Fibroblast of lung (primary cell): ENCODE results near the gene COPE.

Experiments
- EZH2 ChIP-seq: IDR thresholded peaks from 2 replicates; pipeline ENCODE4 v1.5.1; 2012; ENCODE audit warnings: low read length, control low read depth, mild to moderate bottlenecking; ENCODE audit errors: missing control alignments
- TF ChIP-seq, protein P1 (sequence below), 2 donors: IDR thresholded peaks in 1 of 2; conservative IDR thresholded peaks in 1 of 2; 1 replicate in 1 of 2; 2 replicates in 1 of 2; pipeline ENCODE4 v1.5.1; 2011 to 2012; ENCODE audit warnings: low read length in 2 of 2, control low read depth in 1 of 2, inconsistent platforms in 1 of 2, low read depth in 1 of 2, mild to moderate bottlenecking in 1 of 2

DNA sequence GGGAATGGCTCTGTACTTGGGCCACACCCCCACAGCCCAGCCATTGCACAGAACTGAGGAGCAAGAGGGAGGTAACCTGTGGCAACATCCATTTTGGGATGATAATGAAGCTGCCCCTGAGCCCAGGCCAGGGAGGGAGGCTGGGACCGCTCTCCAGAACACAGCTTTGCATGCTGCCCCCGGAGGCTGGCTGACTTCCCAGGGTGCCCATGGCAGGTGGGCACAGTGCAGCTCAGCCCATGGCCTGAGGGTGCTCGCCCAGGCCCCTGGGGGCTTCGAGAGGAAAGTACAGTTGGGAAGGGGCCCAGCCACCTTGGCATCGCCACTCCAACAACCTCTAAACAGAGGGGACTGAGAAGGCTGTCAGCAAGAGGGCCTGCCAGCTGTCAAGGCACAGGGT, 5.7 kb downstream of the COPE start:
- TF ChIP-seq, protein P1, sequence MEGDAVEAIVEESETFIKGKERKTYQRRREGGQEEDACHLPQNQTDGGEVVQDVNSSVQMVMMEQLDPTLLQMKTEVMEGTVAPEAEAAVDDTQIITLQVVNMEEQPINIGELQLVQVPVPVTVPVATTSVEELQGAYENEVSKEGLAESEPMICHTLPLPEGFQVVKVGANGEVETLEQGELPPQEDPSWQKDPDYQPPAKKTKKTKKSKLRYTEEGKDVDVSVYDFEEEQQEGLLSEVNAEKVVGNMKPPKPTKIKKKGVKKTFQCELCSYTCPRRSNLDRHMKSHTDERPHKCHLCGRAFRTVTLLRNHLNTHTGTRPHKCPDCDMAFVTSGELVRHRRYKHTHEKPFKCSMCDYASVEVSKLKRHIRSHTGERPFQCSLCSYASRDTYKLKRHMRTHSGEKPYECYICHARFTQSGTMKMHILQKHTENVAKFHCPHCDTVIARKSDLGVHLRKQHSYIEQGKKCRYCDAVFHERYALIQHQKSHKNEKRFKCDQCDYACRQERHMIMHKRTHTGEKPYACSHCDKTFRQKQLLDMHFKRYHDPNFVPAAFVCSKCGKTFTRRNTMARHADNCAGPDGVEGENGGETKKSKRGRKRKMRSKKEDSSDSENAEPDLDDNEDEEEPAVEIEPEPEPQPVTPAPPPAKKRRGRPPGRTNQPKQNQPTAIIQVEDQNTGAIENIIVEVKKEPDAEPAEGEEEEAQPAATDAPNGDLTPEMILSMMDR (conservative IDR thresholded peaks at IDR 0.05 in 1 of 2, IDR thresholded peaks at IDR 0.05 in 1 of 2; ENCODE audit: low read depth in 1 of 2, low read length in 2 of 2): no peak
- no peak for TF ChIP-seq EZH2
